HEK293 (cell line): ENCODE measurements around the gene LMAN1L.
A peak's percentile ranks its signal among the peaks of the same experiment; 100 is the strongest.

ENCODE experiments used
- GLI2 ChIP-seq: fragments of 450-650 bp; formaldehyde crosslinking; IDR thresholded peaks from 2 replicates; pipeline ENCODE4; 2017; ENCODE audit warnings: missing biosample characterization, missing genetic modification characterization, low read depth, borderline replicate concordance
- HOXA7 ChIP-seq: sonication (generic); formaldehyde crosslinking; IDR thresholded peaks from 2 replicates; pipeline ENCODE4 v1.8.1; 2022; ENCODE audit warnings: missing genetic modification reagents, borderline replicate concordance
- HOXD13 ChIP-seq: sonication (generic); formaldehyde crosslinking; IDR thresholded peaks from 2 replicates; pipeline ENCODE4 v1.8.0; 2022; ENCODE audit warnings: missing genetic modification reagents, borderline replicate concordance
- IKZF3 ChIP-seq: fragments of 450-650 bp; IDR thresholded peaks from 2 replicates; pipeline ENCODE4 v1.5.0; 2018; ENCODE audit warnings: missing biosample characterization, mild to moderate bottlenecking, missing genetic modification characterization, moderate library complexity
- SP2 ChIP-seq: fragments of 450-650 bp; formaldehyde crosslinking; IDR thresholded peaks from 2 replicates; pipeline ENCODE4 v1.5.1; 2016; ENCODE audit warnings: missing biosample characterization, missing genetic modification characterization
- ZFHX2 ChIP-seq: fragments of 450-650 bp; formaldehyde crosslinking; conservative IDR thresholded peaks from 2 replicates; pipeline ENCODE4 v1.5.1; 2016; ENCODE audit warnings: missing biosample characterization, missing genetic modification characterization
- ZNF10 ChIP-seq: fragments of 450-650 bp; formaldehyde crosslinking; IDR thresholded peaks from 2 replicates; pipeline ENCODE4 v1.5.1; 2017; ENCODE audit warnings: missing biosample characterization, missing genetic modification characterization
- ZNF19 ChIP-seq: fragments of 450-650 bp; formaldehyde crosslinking; IDR thresholded peaks from 2 replicates; pipeline ENCODE4; 2016; ENCODE audit warnings: missing biosample characterization, missing genetic modification characterization, low read depth
- ZNF266 ChIP-seq: fragments of 450-650 bp; formaldehyde crosslinking; IDR thresholded peaks from 2 replicates; pipeline ENCODE4 v1.5.1; 2016; ENCODE audit warnings: missing biosample characterization, missing genetic modification characterization, low read depth
- ZNF292 ChIP-seq: fragments of 450-650 bp; formaldehyde crosslinking; IDR thresholded peaks from 2 replicates; pipeline ENCODE4 v1.5.1; 2016; ENCODE audit warnings: low read depth, missing biosample characterization, missing genetic modification characterization, borderline replicate concordance
- ZNF394 ChIP-seq: fragments of 450-650 bp; formaldehyde crosslinking; IDR thresholded peaks from 2 replicates; pipeline ENCODE4 v1.5.1; 2016; ENCODE audit warnings: missing biosample characterization, missing genetic modification characterization, mild to moderate bottlenecking, moderate library complexity, borderline replicate concordance
- ZNF433 ChIP-seq: fragments of 450-650 bp; formaldehyde crosslinking; IDR thresholded peaks from 2 replicates; pipeline ENCODE4 v1.5.1; 2016; ENCODE audit warnings: missing biosample characterization, missing genetic modification characterization, low read depth
- ZNF48 ChIP-seq: fragments of 450-650 bp; formaldehyde crosslinking; IDR thresholded peaks from 2 replicates; pipeline ENCODE4 v1.5.1; 2016; ENCODE audit warnings: missing biosample characterization, missing genetic modification characterization
- ZNF501 ChIP-seq: fragments of 450-650 bp; formaldehyde crosslinking; IDR thresholded peaks from 2 replicates; pipeline ENCODE4 v1.5.1; 2016; ENCODE audit warnings: missing biosample characterization, missing genetic modification characterization
- ZNF600 ChIP-seq: fragments of 450-650 bp; formaldehyde crosslinking; IDR thresholded peaks from 2 replicates; pipeline ENCODE4 v1.5.1; 2016; ENCODE audit warnings: missing biosample characterization, missing genetic modification characterization
- ZNF654 ChIP-seq: fragments of 450-650 bp; formaldehyde crosslinking; IDR thresholded peaks from 2 replicates; pipeline ENCODE4 v1.5.1; 2016; ENCODE audit warnings: low read depth, missing biosample characterization, missing genetic modification characterization
- ZNF785 ChIP-seq: fragments of 450-650 bp; formaldehyde crosslinking; IDR thresholded peaks from 2 replicates; pipeline ENCODE4 v1.5.1; 2016; ENCODE audit warnings: missing biosample characterization, missing genetic modification characterization
- TF ChIP-seq, protein P1 (sequence below): fragments of 450-650 bp; formaldehyde crosslinking; IDR thresholded peaks from 2 replicates; pipeline ENCODE4 v1.5.1; 2016; ENCODE audit warnings: missing biosample characterization, missing genetic modification characterization
- TF ChIP-seq, protein P2 (sequence below): IDR thresholded peaks from 2 replicates; pipeline ENCODE4 v1.6.1; 2011; ENCODE audit warnings: mild to moderate bottlenecking, low read depth, low read length, borderline replicate concordance
- TF ChIP-seq, protein P3 (sequence below): fragments of 450-650 bp; formaldehyde crosslinking; IDR thresholded peaks from 2 replicates; pipeline ENCODE4 v1.5.1; 2016; ENCODE audit warnings: missing biosample characterization, missing genetic modification characterization
- TF ChIP-seq, protein P4 (sequence below): fragments of 450-650 bp; formaldehyde crosslinking; IDR thresholded peaks from 2 replicates; pipeline ENCODE4 v1.5.1; 2017; ENCODE audit warnings: missing biosample characterization, missing genetic modification characterization
- TF ChIP-seq, protein P5 (sequence below): fragments of 450-650 bp; formaldehyde crosslinking; optimal IDR thresholded peaks from 2 replicates; pipeline ENCODE3; 2016; ENCODE audit warnings: missing biosample characterization, mild to moderate bottlenecking, missing genetic modification characterization
- TF ChIP-seq, protein P6 (sequence below): fragments of 450-650 bp; formaldehyde crosslinking; IDR thresholded peaks from 2 replicates; pipeline ENCODE4 v1.5.1; 2017; ENCODE audit warnings: missing biosample characterization, missing genetic modification characterization
- TF ChIP-seq, protein P7 (sequence below): fragments of 450-650 bp; formaldehyde crosslinking; conservative IDR thresholded peaks from 2 replicates; pipeline ENCODE4 v1.5.1; 2016; ENCODE audit warnings: low read depth, missing biosample characterization, missing genetic modification characterization

Gene LMAN1L

DNA sequence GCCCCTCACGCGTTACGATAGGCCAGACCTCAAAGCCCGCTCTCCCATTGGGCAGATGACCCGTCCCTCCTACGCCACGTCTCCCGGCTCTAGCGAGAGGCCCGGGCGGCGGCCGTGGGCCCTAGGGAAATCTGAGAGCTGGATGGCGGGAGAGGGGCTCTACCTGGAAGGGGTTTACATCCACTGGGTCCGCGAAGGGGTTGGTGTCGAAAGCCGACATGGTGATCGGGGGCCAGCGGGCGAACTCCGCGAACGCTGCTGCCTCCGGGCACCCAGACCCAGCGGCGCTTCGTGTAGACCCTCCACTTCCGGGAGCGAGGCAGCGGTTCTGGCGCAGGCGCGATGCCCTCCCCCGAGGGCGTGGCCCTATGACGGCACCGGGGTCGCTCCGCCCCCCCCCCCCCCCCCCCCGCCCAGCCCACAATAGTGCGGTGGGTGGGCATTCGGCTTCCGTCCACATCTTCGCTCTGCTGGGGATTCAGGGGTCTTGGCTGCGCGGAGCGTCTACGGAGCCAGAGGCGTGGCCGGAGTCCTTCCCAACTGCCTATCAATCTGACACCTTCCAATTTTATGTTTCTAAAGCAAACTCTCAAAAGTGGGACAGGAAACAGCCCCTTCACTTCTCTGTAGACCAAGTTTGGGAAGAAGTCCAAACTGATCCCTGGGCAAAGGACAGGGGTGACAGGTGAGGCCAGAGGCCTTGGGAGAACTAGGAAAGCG, 60.6 kb downstream of the LMAN1L start, which contains the start of gene SCAMP2 (continued):
- TF ChIP-seq, protein P1, sequence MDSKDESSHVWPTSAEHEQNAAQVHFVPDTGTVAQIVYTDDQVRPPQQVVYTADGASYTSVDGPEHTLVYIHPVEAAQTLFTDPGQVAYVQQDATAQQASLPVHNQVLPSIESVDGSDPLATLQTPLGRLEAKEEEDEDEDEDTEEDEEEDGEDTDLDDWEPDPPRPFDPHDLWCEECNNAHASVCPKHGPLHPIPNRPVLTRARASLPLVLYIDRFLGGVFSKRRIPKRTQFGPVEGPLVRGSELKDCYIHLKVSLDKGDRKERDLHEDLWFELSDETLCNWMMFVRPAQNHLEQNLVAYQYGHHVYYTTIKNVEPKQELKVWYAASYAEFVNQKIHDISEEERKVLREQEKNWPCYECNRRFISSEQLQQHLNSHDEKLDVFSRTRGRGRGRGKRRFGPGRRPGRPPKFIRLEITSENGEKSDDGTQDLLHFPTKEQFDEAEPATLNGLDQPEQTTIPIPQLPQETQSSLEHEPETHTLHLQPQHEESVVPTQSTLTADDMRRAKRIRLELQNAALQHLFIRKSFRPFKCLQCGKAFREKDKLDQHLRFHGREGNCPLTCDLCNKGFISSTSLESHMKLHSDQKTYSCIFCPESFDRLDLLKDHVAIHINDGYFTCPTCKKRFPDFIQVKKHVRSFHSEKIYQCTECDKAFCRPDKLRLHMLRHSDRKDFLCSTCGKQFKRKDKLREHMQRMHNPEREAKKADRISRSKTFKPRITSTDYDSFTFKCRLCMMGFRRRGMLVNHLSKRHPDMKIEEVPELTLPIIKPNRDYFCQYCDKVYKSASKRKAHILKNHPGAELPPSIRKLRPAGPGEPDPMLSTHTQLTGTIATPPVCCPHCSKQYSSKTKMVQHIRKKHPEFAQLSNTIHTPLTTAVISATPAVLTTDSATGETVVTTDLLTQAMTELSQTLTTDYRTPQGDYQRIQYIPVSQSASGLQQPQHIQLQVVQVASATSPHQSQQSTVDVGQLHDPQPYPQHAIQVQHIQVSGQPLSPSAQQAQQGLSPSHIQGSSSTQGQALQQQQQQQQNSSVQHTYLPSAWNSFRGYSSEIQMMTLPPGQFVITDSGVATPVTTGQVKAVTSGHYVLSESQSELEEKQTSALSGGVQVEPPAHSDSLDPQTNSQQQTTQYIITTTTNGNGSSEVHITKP (tag by site-specific recombination), result peak; percentile 88
- peak; percentile 97 for TF ChIP-seq SP2 (tag by site-specific recombination)
- TF ChIP-seq, protein P2, sequence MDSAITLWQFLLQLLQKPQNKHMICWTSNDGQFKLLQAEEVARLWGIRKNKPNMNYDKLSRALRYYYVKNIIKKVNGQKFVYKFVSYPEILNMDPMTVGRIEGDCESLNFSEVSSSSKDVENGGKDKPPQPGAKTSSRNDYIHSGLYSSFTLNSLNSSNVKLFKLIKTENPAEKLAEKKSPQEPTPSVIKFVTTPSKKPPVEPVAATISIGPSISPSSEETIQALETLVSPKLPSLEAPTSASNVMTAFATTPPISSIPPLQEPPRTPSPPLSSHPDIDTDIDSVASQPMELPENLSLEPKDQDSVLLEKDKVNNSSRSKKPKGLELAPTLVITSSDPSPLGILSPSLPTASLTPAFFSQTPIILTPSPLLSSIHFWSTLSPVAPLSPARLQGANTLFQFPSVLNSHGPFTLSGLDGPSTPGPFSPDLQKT, result no peak
- no peak for TF ChIP-seq ZNF10 (tag by site-specific recombination)
- no peak for TF ChIP-seq ZNF48 (tag by site-specific recombination)
- TF ChIP-seq, protein P3, sequence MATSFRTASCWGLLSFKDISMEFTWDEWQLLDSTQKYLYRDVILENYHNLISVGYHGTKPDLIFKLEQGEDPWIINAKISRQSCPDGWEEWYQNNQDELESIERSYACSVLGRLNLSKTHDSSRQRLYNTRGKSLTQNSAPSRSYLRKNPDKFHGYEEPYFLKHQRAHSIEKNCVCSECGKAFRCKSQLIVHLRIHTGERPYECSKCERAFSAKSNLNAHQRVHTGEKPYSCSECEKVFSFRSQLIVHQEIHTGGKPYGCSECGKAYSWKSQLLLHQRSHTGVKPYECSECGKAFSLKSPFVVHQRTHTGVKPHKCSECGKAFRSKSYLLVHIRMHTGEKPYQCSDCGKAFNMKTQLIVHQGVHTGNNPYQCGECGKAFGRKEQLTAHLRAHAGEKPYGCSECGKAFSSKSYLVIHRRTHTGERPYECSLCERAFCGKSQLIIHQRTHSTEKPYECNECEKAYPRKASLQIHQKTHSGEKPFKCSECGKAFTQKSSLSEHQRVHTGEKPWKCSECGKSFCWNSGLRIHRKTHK, result no peak
- TF ChIP-seq HOXD13 (CRISPR knock-in tag), result no peak
- TF ChIP-seq ZNF600, result peak; percentile 21; the same call in 1 of the 2 replicates
- TF ChIP-seq, protein P4, sequence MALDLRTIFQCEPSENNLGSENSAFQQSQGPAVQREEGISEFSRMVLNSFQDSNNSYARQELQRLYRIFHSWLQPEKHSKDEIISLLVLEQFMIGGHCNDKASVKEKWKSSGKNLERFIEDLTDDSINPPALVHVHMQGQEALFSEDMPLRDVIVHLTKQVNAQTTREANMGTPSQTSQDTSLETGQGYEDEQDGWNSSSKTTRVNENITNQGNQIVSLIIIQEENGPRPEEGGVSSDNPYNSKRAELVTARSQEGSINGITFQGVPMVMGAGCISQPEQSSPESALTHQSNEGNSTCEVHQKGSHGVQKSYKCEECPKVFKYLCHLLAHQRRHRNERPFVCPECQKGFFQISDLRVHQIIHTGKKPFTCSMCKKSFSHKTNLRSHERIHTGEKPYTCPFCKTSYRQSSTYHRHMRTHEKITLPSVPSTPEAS (tag by site-specific recombination), result no peak
- no peak for TF ChIP-seq ZNF654 (tag by site-specific recombination)
- TF ChIP-seq GLI2 (tag by site-specific recombination), result no peak
- TF ChIP-seq IKZF3, result no peak
- no peak for TF ChIP-seq ZNF785 (tag by site-specific recombination)
- TF ChIP-seq HOXA7, result no peak
- TF ChIP-seq ZNF266 (tag by site-specific recombination), result no peak
- no peak for TF ChIP-seq ZNF433 (tag by site-specific recombination)
- no peak for TF ChIP-seq ZNF292
- TF ChIP-seq ZNF394 (tag by site-specific recombination), result no peak
- TF ChIP-seq, protein P5, sequence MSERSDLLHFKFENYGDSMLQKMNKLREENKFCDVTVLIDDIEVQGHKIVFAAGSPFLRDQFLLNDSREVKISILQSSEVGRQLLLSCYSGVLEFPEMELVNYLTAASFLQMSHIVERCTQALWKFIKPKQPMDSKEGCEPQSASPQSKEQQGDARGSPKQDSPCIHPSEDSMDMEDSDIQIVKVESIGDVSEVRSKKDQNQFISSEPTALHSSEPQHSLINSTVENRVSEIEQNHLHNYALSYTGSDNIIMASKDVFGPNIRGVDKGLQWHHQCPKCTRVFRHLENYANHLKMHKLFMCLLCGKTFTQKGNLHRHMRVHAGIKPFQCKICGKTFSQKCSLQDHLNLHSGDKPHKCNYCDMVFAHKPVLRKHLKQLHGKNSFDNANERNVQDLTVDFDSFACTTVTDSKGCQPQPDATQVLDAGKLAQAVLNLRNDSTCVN, result peak; percentile 31
- no peak for TF ChIP-seq ZNF19 (tag by site-specific recombination)
- TF ChIP-seq, protein P6, sequence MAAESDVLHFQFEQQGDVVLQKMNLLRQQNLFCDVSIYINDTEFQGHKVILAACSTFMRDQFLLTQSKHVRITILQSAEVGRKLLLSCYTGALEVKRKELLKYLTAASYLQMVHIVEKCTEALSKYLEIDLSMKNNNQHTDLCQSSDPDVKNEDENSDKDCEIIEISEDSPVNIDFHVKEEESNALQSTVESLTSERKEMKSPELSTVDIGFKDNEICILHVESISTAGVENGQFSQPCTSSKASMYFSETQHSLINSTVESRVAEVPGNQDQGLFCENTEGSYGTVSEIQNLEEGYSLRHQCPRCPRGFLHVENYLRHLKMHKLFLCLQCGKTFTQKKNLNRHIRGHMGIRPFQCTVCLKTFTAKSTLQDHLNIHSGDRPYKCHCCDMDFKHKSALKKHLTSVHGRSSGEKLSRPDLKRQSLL (tag by site-specific recombination), result peak; percentile 73
- TF ChIP-seq ZNF501 (tag by site-specific recombination), result peak; percentile 87; the same call in 1 of the 2 replicates
- TF ChIP-seq ZFHX2 (tag by site-specific recombination), result peak; percentile 66
- TF ChIP-seq, protein P7, sequence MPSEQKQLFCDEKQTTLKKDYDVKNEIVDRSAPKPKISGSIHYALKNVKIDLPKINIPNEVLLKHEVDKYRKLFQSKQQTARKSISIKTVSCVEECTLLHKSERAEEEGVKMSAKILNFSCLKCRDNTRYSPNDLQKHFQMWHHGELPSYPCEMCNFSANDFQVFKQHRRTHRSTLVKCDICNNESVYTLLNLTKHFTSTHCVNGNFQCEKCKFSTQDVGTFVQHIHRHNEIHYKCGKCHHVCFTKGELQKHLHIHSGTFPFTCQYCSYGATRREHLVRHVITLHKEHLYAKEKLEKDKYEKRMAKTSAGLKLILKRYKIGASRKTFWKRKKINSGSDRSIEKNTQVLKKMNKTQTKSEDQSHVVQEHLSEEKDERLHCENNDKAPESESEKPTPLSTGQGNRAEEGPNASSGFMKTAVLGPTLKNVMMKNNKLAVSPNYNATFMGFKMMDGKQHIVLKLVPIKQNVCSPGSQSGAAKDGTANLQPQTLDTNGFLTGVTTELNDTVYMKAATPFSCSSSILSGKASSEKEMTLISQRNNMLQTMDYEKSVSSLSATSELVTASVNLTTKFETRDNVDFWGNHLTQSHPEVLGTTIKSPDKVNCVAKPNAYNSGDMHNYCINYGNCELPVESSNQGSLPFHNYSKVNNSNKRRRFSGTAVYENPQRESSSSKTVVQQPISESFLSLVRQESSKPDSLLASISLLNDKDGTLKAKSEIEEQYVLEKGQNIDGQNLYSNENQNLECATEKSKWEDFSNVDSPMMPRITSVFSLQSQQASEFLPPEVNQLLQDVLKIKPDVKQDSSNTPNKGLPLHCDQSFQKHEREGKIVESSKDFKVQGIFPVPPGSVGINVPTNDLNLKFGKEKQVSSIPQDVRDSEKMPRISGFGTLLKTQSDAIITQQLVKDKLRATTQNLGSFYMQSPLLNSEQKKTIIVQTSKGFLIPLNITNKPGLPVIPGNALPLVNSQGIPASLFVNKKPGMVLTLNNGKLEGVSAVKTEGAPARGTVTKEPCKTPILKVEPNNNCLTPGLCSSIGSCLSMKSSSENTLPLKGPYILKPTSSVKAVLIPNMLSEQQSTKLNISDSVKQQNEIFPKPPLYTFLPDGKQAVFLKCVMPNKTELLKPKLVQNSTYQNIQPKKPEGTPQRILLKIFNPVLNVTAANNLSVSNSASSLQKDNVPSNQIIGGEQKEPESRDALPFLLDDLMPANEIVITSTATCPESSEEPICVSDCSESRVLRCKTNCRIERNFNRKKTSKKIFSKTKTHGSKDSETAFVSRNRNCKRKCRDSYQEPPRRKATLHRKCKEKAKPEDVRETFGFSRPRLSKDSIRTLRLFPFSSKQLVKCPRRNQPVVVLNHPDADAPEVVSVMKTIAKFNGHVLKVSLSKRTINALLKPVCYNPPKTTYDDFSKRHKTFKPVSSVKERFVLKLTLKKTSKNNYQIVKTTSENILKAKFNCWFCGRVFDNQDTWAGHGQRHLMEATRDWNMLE (tag by site-specific recombination), result no peak
